ENCODE data around the gene PARD3B.
A peak's percentile ranks its signal among the peaks of the same experiment; 100 is the strongest.

The PARD3B gene

GRCh38 chr2:205003288-205003687, 458.0 kb downstream of the PARD3B start:
- intact Hi-C loops (cut with DNase I) = no loop called here

GRCh38 chr2:205010196-205010595, 464.9 kb downstream of the PARD3B start:
- no peak for DNase-seq
- intact Hi-C loops (cut with DNase I) = no loop called here

More at GRCh38 chr2:205003288-205003687, 458.0 kb downstream of the PARD3B start:
- DNase-seq = no peak

- intact Hi-C loops (cut with DNase I) = no loop called here
Measured at GRCh38 chr2:205011031-205011430, 465.8 kb downstream of the PARD3B start.

GRCh38 chr2:205012961-205013360, 467.7 kb downstream of the PARD3B start:
- intact Hi-C loops (cut with DNase I) = no loop called here
- peak in 3 of 42 donors; percentile 24 to 51 (median 33) for DNase-seq

More at GRCh38 chr2:205011031-205011430, 465.8 kb downstream of the PARD3B start:
- no peak for DNase-seq

DNA sequence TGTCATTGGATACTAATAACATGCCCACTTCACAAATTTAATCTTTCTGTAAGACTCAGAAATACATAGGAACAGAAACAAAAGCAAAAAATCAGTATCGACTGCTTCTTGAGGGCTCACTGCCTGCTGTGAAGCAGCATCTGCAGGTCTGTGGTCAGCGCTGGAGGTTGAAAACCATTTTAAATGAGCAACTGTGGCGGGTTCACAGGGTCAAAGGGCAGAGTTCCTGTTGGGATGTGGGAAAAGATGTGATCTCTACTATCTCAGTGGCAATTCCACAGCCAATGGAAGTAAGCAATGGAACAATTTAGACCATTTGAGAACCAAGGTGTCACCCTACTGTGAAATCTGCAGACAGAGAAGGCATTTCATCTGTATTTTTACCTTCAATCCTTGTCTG, 468.3 kb downstream of the PARD3B start:
- intact Hi-C loops (cut with DNase I) = no loop called here

GRCh38 chr2:205014201-205014600, 468.9 kb downstream of the PARD3B start:
- intact Hi-C loops (cut with DNase I) = no loop called here
- no peak for DNase-seq

More for the DNA sequence above, 468.3 kb downstream of the PARD3B start:
- DNase-seq = no peak

- peak in 19 of 42 donors; percentile 5 to 68 (median 30) for DNase-seq
- intact Hi-C loops (cut with DNase I) = no loop called here
Measured at GRCh38 chr2:205017381-205017780, 472.1 kb downstream of the PARD3B start.

GRCh38 chr2:205017912-205018311, 472.6 kb downstream of the PARD3B start:
- intact Hi-C loops (cut with DNase I) = no loop called here
- no peak for DNase-seq

DNA sequence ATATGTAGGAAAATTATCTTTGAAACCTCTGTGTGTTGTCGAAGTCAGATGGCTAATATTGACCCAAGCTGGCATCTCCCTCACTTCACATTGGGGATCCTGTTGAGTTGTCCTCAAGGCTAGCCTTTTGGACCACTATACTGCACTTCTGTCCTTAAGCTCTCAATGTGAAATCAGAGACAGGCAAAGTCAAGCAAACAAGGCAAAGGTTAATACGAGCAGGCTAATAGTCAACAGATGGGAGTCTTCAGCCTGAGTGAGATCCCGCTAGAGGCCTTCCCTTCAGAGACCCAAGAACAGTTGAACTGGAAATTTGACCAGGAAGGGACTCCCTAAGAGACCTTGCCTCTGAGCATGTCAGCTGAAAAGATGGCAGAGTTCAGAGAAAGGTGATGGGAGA, 475.4 kb downstream of the PARD3B start:
- no peak for DNase-seq
- intact Hi-C loops (cut with DNase I) = no loop called here

DNA sequence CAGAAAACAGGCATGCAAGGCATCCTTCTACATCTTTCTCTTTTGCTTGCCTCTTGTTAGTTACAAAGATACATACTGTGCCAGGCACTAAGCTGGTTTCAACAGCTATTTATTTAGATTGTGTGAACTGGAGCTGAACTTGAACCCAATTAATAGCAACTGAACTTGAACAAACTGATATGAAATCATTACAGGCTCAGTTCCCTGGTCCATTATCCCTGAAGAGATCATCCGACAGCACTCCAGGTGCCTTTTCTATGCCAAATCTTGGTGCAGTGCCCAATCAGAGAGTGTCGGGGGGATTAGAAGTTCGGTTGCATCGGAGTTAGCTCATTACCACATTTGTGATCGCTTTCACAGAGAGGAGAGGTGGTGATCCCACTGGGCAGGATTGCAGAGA, 477.6 kb downstream of the PARD3B start:
- intact Hi-C loops (cut with DNase I) = no loop called here
- DNase-seq = no peak

DNA sequence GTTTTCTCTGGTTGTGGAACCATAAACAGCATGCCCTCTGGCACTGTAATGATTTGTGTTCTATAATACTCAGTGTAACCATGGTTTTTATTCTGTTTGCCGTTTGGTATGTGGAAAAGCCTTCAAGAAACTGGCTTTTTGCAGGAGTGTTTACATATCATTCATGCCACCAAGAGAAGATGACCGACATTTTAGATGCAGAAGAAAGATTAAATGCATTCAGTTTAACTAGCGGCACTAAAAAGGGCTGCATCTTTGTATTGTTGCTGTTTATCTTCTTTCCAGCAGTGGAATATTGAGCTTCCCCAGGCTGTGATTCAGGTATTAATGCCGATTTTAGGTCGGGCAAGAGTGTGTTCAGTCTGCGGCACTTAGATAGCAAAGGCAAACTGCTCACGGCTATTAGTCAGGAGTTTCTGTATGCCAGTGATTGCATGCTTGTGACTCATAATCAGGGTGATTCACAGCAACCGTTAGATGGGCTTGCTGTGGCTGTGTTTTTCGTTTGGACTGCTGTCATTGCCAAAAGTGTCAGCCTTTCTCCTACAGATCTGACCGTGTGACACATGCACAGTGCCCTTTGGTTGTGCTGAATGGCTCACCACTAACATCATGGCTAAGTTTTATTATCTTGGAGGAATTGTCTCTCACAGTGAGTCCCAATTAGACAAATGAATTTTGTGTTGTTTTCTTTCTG, 479.7 kb downstream of the PARD3B start:
- intact Hi-C loops (cut with DNase I) = no loop called here
- DNase-seq = peak in 35 of 42 donors; percentile 9 to 87 (median 42)

GRCh38 chr2:205025580-205026240, 480.4 kb downstream of the PARD3B start:
- intact Hi-C loops (cut with DNase I) = no loop called here

GRCh38 chr2:205030695-205031094, 485.4 kb downstream of the PARD3B start:
- DNase-seq = no peak
- intact Hi-C loops (cut with DNase I) = no loop called here

More at GRCh38 chr2:205025580-205026240, 480.4 kb downstream of the PARD3B start:
- peak in 1 of 42 donors; percentile 8 for DNase-seq

- DNase-seq = no peak
- intact Hi-C loops (cut with DNase I) = no loop called here
Measured at GRCh38 chr2:205032093-205032551, 486.8 kb downstream of the PARD3B start.

DNA sequence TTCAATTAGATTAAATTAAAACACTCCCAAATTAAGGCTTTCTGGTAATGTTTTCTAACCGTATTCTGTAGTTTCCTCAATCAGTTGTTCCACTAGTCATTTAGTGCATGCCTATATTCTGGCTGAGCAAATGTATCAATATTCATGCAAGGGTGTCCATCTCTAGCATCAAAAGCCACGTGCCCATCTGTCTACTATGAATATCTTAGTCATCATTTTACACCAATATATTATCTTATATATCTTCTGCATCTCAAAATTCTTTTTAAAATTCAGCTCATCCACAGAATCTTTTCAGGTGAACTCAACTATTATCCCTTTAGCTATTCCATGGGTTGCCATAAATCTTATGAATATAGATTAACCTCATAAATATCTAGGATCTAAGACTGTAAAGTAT, 488.2 kb downstream of the PARD3B start:
- intact Hi-C loops (cut with DNase I) = no loop called here
- DNase-seq = no peak

DNA sequence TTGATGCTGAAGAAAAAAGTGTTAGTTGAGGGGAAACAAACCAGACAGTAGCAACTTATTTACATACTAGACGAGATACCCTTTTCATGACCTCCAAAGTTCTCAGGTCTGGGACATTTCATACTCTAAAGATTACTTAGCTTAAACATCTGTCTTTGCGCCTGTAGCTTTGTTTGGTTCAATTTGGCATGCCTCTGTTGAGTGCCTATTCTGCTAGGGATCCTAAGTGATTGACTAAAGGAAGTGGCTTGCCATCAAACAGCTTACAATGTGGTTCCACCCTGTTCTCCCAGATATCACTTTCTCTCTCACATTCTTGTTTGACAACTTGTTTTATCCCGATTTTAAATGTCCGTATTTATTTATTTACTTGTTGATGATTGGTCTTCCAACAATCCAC, 488.8 kb downstream of the PARD3B start:
- intact Hi-C loops (cut with DNase I) = no loop called here
- DNase-seq = no peak

DNA sequence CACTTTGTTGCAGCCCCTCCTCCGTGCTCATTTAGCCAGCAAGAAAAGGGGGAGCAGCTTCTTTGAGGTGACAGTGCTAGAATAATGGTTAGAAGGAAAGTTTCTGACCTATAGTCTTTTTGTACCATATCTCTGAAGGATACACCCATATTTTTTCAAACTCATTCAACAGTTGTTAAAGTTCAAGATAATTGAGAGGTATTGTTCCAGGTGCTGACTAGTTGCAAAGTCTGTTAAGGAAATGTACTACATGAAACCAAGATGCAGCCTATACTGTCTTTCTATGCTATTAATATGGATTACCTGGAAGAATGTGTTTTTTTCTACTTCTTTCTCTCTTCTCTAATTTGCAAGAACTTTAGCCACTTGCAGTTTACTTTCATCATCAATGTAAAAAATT, 495.0 kb downstream of the PARD3B start:
- DNase-seq = no peak
- intact Hi-C loops (cut with DNase I) = no loop called here

- DNase-seq = no peak
- intact Hi-C loops (cut with DNase I) = no loop called here
Measured at GRCh38 chr2:205041472-205042130, 496.3 kb downstream of the PARD3B start.

DNA sequence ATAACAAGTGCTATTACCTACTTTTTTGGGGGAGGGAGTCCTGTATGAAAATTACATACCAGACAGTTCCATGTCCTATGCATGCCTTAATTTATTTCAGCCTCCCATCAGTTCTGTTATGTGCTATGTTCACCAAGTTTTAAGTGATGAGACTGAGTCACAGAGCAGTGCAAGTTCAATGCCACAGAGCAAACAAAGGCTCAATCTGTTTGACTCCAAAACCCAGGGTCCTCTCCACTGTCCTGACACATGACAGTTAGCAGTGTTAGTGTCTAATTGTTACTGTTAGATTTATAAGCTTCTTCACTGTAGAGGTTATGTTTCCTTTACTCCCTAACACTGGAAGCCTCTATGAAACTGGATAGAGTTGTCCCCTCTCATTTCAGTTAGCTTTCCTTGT, 498.0 kb downstream of the PARD3B start:
- no peak for DNase-seq
- intact Hi-C loops (cut with DNase I) = no loop called here

GRCh38 chr2:205045706-205046105, 500.4 kb downstream of the PARD3B start:
- DNase-seq = no peak
- intact Hi-C loops (cut with DNase I) = no loop called here

Measured in head of caudate nucleus (tissue), 42 donors.